GM19035 (cell line): ENCODE data around the gene KCNAB1.

Experiments used
- ATAC-seq: cut with Tn5 transposase; IDR thresholded peaks from one replicate; pipeline ENCODE4 v1.9.1; 2021; ENCODE audit not compliant: unreplicated experiment

The KCNAB1 gene

GRCh38 chr3:156445117-156446090, 325.0 kb downstream of the KCNAB1 start:
- no peak for ATAC-seq

GRCh38 chr3:156448300-156448699, 327.9 kb downstream of the KCNAB1 start:
- ATAC-seq: no peak

GRCh38 chr3:156449710-156450574, 329.6 kb downstream of the KCNAB1 start:
- no peak for ATAC-seq

DNA sequence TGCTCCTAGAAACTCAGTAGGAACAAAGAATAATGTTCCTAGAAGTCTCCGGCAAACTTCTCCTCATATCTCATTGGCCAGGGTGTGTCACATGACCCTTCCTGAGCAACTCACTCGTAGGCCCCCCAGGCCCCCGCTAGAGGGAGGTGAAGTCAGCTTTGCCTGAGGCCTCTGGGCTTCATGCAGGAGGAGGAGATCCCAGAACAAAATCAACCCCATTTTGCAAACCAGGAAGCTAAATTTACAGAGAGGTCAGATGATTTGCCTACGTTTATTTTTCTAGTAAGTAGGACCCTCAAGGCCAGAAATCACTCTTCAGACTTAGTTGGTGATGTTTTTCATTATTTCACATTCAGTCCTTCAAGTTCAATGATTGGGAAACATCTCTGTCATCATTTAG, 335.5 kb downstream of the KCNAB1 start:
- ATAC-seq: no peak

DNA sequence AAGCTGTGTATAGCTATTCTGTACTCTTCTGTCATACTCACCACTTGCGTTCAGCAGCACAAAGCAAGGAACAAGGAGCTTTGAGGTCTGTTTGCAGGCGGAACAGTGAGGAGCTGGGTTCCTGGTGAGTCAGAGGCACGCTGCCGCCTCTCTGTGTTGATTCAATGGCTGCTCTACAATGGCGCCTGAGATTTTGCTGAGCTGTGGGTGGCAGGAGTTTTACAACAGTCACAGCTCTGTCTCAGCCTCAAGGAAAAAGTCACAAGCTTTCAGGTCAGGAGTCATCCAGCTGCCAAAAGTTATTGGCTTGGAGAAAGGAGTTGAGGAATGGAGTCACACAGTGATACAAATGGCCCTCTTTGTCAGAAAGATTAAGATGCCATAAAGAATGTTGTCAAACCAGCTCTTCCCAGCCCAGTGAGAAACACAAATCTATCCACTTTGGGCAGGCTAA, 336.4 kb downstream of the KCNAB1 start:
- ATAC-seq: no peak

DNA sequence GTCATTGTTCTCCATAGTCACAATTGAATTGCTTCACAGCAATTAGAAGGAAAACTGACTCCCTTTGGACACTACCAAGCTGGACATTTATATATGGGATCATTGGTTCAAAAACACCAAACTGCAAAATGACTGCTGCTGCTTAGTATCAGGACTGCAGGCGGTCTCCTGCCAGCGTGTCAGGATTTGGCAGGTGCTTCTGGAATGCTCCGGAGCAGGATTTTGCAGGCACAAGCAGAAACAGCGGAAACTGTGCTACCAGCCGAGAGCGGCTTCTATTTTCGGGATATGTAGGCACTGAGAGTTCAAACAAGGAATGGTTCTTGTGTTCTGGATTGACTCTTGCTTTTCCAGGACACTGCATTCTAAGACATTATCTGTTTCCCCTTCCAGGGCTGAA, 339.1 kb downstream of the KCNAB1 start:
- no peak for ATAC-seq

DNA sequence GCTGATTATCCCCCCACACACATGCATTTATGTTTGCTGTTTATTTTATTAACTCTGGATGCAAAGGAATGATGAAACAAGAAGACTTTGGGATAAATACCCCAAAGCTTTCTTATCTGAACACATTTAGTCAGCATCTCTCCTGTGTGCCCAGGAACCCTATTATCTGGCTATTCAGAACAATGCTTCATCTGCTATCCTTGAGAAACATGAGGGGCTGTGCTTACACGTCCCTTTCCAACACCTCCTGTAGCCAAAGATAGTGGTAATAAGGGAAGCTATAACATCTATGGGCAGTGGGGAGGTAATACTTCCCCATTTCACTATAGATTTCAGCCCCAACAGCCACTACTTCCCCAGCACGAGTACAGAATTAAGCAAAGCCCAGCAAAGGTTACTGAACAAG, 339.8 kb downstream of the KCNAB1 start:
- peak; percentile 74 for ATAC-seq

DNA sequence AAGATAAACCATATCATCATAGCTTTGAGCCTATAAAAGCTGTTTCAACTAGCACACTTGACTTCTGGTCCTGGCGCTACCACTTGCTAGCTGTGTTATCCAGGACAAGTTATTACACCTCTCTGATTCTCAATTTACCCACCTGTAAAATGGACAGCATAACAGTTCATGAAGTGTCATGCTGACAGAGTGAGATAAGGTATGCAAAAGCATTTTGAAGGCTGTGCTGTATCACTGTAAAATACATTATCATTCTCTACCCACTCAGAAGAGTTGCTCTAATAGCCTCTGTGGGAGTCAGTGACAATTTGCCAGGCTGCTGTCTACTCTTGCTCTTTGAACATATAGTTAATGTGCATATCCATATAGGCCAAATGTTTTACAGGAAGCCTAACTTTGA, 341.5 kb downstream of the KCNAB1 start:
- no peak for ATAC-seq

GRCh38 chr3:156463123-156463522, 342.7 kb downstream of the KCNAB1 start:
- ATAC-seq: no peak

GRCh38 chr3:156465194-156465593, 344.8 kb downstream of the KCNAB1 start:
- no peak for ATAC-seq

- ATAC-seq: no peak
Measured at GRCh38 chr3:156469456-156469855, 349.1 kb downstream of the KCNAB1 start.

- ATAC-seq: no peak
Measured at GRCh38 chr3:156471431-156471830, 351.1 kb downstream of the KCNAB1 start.

DNA sequence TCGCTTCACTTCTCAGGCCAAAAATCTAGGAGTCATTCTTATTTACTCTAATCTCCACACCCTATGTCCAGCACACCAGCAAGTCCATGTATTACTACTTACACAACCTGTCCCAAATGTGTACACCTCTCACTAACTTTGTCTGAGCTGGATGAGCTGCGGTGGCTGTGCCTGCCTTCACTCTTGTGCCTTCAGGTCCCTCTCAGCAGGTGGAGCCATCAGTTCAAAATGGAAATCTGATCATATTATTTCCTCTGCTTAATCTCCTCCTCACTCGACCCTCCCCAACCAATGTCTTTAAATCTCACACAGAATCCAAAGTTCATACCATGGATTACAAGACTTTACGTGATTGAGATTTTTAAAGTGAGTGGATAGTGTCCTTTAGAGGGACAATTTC, 351.8 kb downstream of the KCNAB1 start:
- no peak for ATAC-seq

- ATAC-seq: no peak
Measured at GRCh38 chr3:156472684-156473083, 352.3 kb downstream of the KCNAB1 start.

GRCh38 chr3:156473341-156473740, 353.0 kb downstream of the KCNAB1 start:
- ATAC-seq: no peak

GRCh38 chr3:156474560-156475389, 354.4 kb downstream of the KCNAB1 start:
- no peak for ATAC-seq

DNA sequence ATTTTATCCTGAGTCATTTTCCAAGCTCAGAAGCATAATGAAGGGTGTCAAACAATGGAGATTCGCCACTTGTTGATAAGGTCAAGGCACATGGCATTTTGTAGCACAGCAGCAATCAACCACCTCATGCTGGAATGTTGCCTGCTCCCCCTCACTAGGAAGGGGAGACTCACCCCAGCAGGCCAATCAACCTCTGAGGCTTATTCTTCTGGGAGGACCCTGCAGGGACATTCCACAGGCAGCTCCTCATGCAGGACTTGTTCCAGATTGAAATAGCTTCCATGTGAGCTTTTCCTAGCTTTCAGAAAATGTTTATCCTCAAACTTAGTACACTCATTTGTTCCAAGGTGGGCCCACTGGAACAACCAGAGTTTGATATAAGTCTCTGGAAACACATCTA, 356.9 kb downstream of the KCNAB1 start:
- ATAC-seq: no peak

DNA sequence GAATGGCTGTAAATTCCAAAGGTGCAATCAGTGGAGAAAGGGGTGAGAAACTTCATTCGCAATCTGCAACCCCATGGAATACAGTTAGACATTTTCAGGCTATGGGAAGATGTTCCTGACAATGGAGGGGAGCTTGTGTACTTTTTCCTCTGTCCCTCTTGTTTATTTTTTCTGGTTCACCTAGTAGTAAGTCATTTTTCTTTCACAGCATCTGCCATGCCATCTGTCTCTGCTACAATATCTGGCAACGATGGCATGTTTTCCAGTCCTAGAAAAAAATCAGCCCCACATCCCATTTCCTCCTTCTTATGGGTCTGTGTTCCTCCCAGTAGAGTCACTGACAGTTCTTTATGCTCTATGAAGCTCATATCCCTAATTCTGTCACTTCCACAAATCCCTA, 358.5 kb downstream of the KCNAB1 start:
- ATAC-seq: no peak

DNA sequence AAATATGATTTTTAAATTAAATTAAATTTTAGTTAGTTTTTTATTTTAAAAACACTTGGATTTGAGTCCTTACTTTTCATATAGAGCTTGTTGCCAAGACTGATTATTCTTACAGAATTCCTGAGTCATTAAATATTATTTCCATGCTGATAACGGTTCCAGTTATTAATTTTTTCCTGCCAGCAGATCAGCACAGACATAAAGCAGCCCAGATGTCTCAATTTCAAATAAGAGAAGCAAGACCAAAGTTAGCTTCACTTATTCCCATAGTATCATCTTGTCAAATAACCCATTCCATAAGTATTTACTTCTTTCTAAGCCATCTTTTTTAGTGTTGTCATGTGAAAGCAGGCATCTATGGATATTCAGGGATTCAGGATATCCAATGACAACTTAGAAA, 359.2 kb downstream of the KCNAB1 start:
- ATAC-seq: no peak

GRCh38 chr3:156480949-156481348, 360.6 kb downstream of the KCNAB1 start:
- ATAC-seq: no peak

DNA sequence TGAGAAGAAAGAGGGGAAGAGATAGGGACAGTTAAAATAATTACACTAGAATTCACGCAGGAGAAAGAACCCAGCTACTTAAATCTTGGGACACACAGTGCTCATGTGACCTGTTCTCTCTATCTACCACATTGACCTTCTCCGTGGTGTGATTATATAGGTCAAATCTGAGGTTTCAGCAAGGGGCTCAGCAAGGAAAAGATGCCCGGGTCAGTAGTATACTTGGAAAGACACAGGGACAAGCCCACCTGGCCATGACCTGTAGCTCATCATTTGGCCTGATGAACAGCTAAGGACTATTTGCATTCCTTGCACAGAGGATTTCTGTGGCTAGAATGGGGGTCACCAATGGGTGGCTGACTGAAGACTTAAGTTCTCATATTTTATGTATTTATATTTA, 362.6 kb downstream of the KCNAB1 start:
- ATAC-seq: no peak
